IMR-90 (cell line): ENCODE data around the gene EXOC4. TPM values are rescaled to one million over a fixed set of nuclear protein-coding genes. Genes with fewer than 3 reads are reported as not detected.

Source experiments
- ATAC-seq: fragments of 200-7000 bp; cut with Tn5 transposase; 2 replicates; pipeline ENCODE4 v1.9.1; 2020; ENCODE audit warnings: low read depth, mild to moderate bottlenecking, moderate library complexity
- BruUV-seq: library from RNA; stranded (reverse); fragments of 400-500 nt; replicated peaks from 2 replicates; lab custom pipeline; 2021; lab: Mats Ljungman, UMichigan
- CTCF ChIA-PET: fragments of 300-600 bp; formaldehyde crosslinking; extraction: SDS; loops from one replicate; lab custom pipeline; 2021; ENCODE audit warnings: antibody characterized with exemption; lab: Yijun Ruan, JAX
- POLR2A ChIA-PET: fragments of 300-600 bp; sonication (Branson Sonifier 250); formaldehyde crosslinking; loops from one replicate; lab custom pipeline; 2022; ENCODE audit warnings: antibody characterized with exemption; ENCODE audit not compliant: unreplicated experiment; lab: Charles Lee
- DNase-seq: peaks from one replicate; pipeline ENCODE4 v3.0.0; 2013
- H2AFZ ChIP-seq: replicated peaks from 2 replicates; pipeline ENCODE3; 2013; ENCODE audit warnings: low read length, mild to moderate bottlenecking; ENCODE audit not compliant: poor library complexity
- H2AK5ac ChIP-seq: 2 replicates; pipeline ENCODE4 v1.6.1; 2013; ENCODE audit warnings: low read depth, low read length, inconsistent platforms
- H2AK9ac ChIP-seq: replicated peaks from 2 replicates; pipeline ENCODE3; 2013; ENCODE audit warnings: mild to moderate bottlenecking, low read depth, low read length, moderate library complexity; ENCODE audit not compliant: poor library complexity
- H2BK120ac ChIP-seq: 2 replicates; pipeline ENCODE4 v1.6.1; 2013; ENCODE audit warnings: low read depth, low read length, inconsistent platforms
- H2BK15ac ChIP-seq: 3 replicates; pipeline ENCODE4 v1.6.1; 2013; ENCODE audit warnings: low read depth, low read length, inconsistent platforms
- H2BK20ac ChIP-seq: 2 replicates; pipeline ENCODE4 v1.6.1; 2013; ENCODE audit warnings: low read depth, mild to moderate bottlenecking, inconsistent platforms, low read length, moderate library complexity
- H2BK5ac ChIP-seq: 2 replicates; pipeline ENCODE4 v1.6.1; 2013; ENCODE audit warnings: mild to moderate bottlenecking, low read depth, low read length, inconsistent platforms; ENCODE audit not compliant: poor library complexity, severe bottlenecking
- H3K14ac ChIP-seq: replicated peaks from 2 replicates; pipeline ENCODE4 v1.6.1; 2013; ENCODE audit warnings: low read depth, low read length, inconsistent platforms
- H3K18ac ChIP-seq: 2 replicates; pipeline ENCODE4 v1.6.1; 2013; ENCODE audit warnings: low read depth, low read length, control low read depth
- H3K23ac ChIP-seq: 2 replicates; pipeline ENCODE4 v1.6.1; 2013; ENCODE audit warnings: low read depth, low read length, inconsistent platforms
- H3K27ac ChIP-seq: 2 replicates; pipeline ENCODE4 v1.5.1; 2013; ENCODE audit warnings: mild to moderate bottlenecking, control low read depth, low read length; ENCODE audit not compliant: insufficient read depth
- H3K27me3 ChIP-seq: 2 replicates; pipeline ENCODE4 v1.6.1; 2013; ENCODE audit warnings: low read length; ENCODE audit not compliant: control insufficient read depth, insufficient read depth
- H3K36me3 ChIP-seq: 2 replicates; pipeline ENCODE4 v1.6.1; 2013; ENCODE audit warnings: low read length, mixed read lengths; ENCODE audit not compliant: control insufficient read depth, insufficient read depth
- H3K4ac ChIP-seq: 2 replicates; pipeline ENCODE4 v1.6.1; 2013; ENCODE audit warnings: low read depth, low read length, inconsistent platforms
- H3K4me1 ChIP-seq: 2 replicates; pipeline ENCODE4 v1.6.1; 2013; ENCODE audit warnings: low read length, mixed read lengths; ENCODE audit not compliant: control insufficient read depth, insufficient read depth
- H3K4me2 ChIP-seq: 2 replicates; pipeline ENCODE4 v1.6.1; 2013; ENCODE audit warnings: low read depth, mild to moderate bottlenecking, control low read depth, low read length, moderate library complexity
- H3K4me3 ChIP-seq: 2 replicates; pipeline ENCODE4 v1.5.1; 2013; ENCODE audit warnings: low read depth, mild to moderate bottlenecking, control low read depth, low read length, moderate library complexity; ENCODE audit not compliant: insufficient read depth
- H3K56ac ChIP-seq: 2 replicates; pipeline ENCODE4 v1.6.1; 2013; ENCODE audit warnings: low read length, inconsistent platforms; ENCODE audit not compliant: insufficient read depth; ENCODE audit errors: extremely low read depth
- H3K79me1 ChIP-seq, 2 experiments: 2 replicates each; pipeline ENCODE4 v1.6.1; 2013; ENCODE audit warnings: low read length in 2 of 2, inconsistent platforms in 1 of 2, low read depth in 1 of 2
- H3K9ac ChIP-seq: 2 replicates; pipeline ENCODE4 v1.6.1; 2013; ENCODE audit warnings: low read depth, low read length, control low read depth
- H3K9me1 ChIP-seq: 2 replicates; pipeline ENCODE4 v1.6.1; 2013; ENCODE audit warnings: low read length, inconsistent platforms; ENCODE audit not compliant: insufficient read depth
- H3K9me3 ChIP-seq: 2 replicates; pipeline ENCODE4 v1.6.1; 2013; ENCODE audit warnings: low read length; ENCODE audit not compliant: control insufficient read depth, insufficient read depth
- H4K20me1 ChIP-seq: 2 replicates; pipeline ENCODE4 v1.6.1; 2013; ENCODE audit warnings: low read length, inconsistent platforms; ENCODE audit not compliant: insufficient read depth
- H4K5ac ChIP-seq: 2 replicates; pipeline ENCODE4 v1.6.1; 2013; ENCODE audit warnings: mild to moderate bottlenecking, low read depth, low read length, control low read depth
- H4K8ac ChIP-seq, 2 experiments: 2 replicates each; pipeline ENCODE4 v1.6.1; 2013; ENCODE audit warnings: low read depth in 2 of 2, low read length in 2 of 2, control low read depth in 1 of 2, inconsistent platforms in 1 of 2
- H4K91ac ChIP-seq: 2 replicates; pipeline ENCODE4 v1.6.1; 2013; ENCODE audit warnings: low read depth, low read length, inconsistent platforms; ENCODE audit not compliant: insufficient read depth
- CTCF ChIP-seq: conservative IDR thresholded peaks from 2 replicates; pipeline ENCODE4 v1.5.1; 2012; ENCODE audit warnings: mild to moderate bottlenecking, low read depth, low read length, improper control_type of control experiment
- POLR2A ChIP-seq: IDR thresholded peaks from 2 replicates; pipeline ENCODE4 v1.6.1; 2012; ENCODE audit warnings: mild to moderate bottlenecking, low read depth, low read length
- WGBS, 2 experiments: methylation state at CpG; one replicate each; pipeline versions ENCODE4 v1.1.5 to v1.1.7; 2013; ENCODE audit warnings: missing lambda C conversion rate in 2 of 2; ENCODE audit not compliant: insufficient read length in 1 of 2; ENCODE audit errors: extremely low coverage in 2 of 2; 5-methylcytosine and 5-hydroxymethylcytosine counted together
- dilution Hi-C: fragments of 300-500 bp; cut with HindIII; formaldehyde crosslinking; loops from one replicate; pipeline ENCODE4 v1.14.3; 2018; ENCODE audit warnings: low sequenced_read_pairs; ENCODE audit not compliant: unreplicated experiment
- in situ Hi-C: fragments of 300-500 bp; cut with MboI; formaldehyde crosslinking; loops from 3 replicates; pipeline ENCODE4 v1.14.3; 2019; ENCODE audit warnings: low sequenced_read_pairs, inconsistent platforms, mixed read lengths
- intact Hi-C: fragments of 100-400 bp; cut with micrococcal nuclease; formaldehyde crosslinking; loops from 2 replicates; pipeline ENCODE4 v1.10.0; 2022
- polyA plus RNA-seq, 3 experiments: library from polyadenylated mRNA; depleted of rRNA; stranded (reverse); fragments of >200 nt; gene quantifications; 2 replicates each; pipeline ENCODE4 v1.2.3, GENCODE V29; 2012; ENCODE audit warnings: low replicate concordance in 1 of 3
- total RNA-seq: library from RNA; depleted of rRNA; stranded (reverse); fragments of >200 nt; gene quantifications from 2 replicates; pipeline ENCODE4 v1.2.3, GENCODE V29; 2012
- TF ChIP-seq, protein P1 (sequence below): fragments of 150-350 bp; IDR thresholded peaks from 2 replicates; pipeline ENCODE4 v1.6.1; 2016; ENCODE audit warnings: low read depth, mild to moderate bottlenecking, low read length, moderate library complexity, borderline replicate concordance

Gene EXOC4
- total and polyA plus RNA-seq, 2 of the 4 experiments (the other 2 are of a cell fraction): 25.4 to 94.6 TPM

- Histone ChIP-seq H2BK5ac (no peak overlapping the region), H2AK9ac (no peak overlapping the region), H3K4me3 (no peak overlapping the region), H2AFZ (no peak overlapping the region), H4K20me1 (no peaks in the 10 kb centered on the region), H2BK15ac (no peak overlapping the region), H3K9me3 (no peaks in the 10 kb centered on the region), H3K4me1 (peaks cover 1% of the 10 kb centered on the region; the same call in 1 of the 2 replicates), H2AK5ac (no peak overlapping the region), H3K14ac (no peak overlapping the region), H4K5ac (no peak overlapping the region), H3K9me1 (no peaks in the 10 kb centered on the region), H3K18ac (no peak overlapping the region), H3K79me1 (no peaks in the 10 kb centered on the region; a peak in 1 of 4 replicates), H3K23ac (no peak overlapping the region), H4K91ac (no peak overlapping the region), H3K27me3 (no peaks in the 10 kb centered on the region), H2BK120ac (no peak overlapping the region), H2BK20ac (no peak overlapping the region), H3K9ac (no peak overlapping the region), H3K27ac (no peak overlapping the region), H3K36me3 (no peaks in the 10 kb centered on the region), H3K4ac (no peak overlapping the region), H4K8ac (no peak overlapping the region), H3K4me2 (no peak overlapping the region), H3K56ac (no peak overlapping the region)
- ChIA-PET CTCF (interaction anchor here (0.6 kb wide), 1 partner anchor 18 kb away, joined by 3 read pairs; no protein-coding TSS in a partner anchor), POLR2A (no interaction called here)
- no peak for TF ChIP-seq CTCF
- TF ChIP-seq, protein P1, sequence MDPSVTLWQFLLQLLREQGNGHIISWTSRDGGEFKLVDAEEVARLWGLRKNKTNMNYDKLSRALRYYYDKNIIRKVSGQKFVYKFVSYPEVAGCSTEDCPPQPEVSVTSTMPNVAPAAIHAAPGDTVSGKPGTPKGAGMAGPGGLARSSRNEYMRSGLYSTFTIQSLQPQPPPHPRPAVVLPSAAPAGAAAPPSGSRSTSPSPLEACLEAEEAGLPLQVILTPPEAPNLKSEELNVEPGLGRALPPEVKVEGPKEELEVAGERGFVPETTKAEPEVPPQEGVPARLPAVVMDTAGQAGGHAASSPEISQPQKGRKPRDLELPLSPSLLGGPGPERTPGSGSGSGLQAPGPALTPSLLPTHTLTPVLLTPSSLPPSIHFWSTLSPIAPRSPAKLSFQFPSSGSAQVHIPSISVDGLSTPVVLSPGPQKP: no peak
- TF ChIP-seq POLR2A: no peak
- ATAC-seq (no peak), DNase-seq (no peak)
- WGBS, 2 experiments: no CpG with 5 or more reads among the region's 4 CpGs
- no TSS peak for BruUV-seq
- in situ Hi-C loops: no loop called here
- dilution Hi-C loops: no loop called here
- intact Hi-C loops: no loop called here
These were observed 508.6 kb downstream of the EXOC4 start for GRCh38 chr7:133761443-133761842.
